ENCODE data around the gene MOB2.

Gene MOB2, protein sequence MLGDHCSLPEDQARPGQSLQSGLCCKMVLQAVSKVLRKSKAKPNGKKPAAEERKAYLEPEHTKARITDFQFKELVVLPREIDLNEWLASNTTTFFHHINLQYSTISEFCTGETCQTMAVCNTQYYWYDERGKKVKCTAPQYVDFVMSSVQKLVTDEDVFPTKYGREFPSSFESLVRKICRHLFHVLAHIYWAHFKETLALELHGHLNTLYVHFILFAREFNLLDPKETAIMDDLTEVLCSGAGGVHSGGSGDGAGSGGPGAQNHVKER

DNA sequence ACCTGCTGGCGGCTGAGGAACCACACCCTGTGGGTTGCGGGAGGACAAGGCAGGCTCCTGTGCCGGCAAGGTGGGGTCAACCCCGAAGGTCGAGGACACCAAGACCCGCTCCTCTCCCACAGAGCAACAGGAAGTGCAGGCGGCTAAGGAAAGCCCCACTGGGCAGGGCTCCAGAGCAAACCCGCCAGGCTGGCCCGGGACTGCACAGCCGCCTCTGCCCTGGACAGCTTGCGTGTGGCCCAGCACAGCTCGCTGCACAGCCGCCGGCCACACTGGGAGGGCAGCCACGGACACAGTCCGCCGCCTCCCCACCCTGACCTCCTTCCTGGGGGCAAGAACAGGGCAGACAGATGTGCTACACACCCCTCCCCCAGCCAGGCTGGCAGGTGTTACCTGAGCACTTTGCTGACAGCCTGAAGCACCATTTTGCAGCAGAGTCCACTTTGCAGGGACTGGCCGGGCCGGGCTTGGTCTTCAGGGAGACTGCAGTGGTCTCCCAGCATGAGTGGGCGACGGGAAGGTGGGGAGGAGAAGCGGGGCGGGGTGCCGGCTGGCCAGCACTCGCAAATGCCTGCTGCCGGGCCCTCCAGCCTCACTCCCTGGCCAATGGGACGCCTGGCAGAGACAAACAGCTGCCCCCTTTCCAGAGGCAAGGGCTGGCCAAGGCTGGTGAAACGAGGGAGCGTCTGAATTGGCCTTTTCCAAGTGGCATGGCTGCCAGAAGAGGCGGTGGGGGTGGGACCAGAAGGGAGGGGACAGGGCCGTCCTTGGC lies at the start of gene MOB2:
Gene MOB2 (minus strand): TSS at position 726 of the 772 bp plus-strand sequence. CDS start 223 bp downstream, at position 503.
- no peak for FAIRE-seq

DNA sequence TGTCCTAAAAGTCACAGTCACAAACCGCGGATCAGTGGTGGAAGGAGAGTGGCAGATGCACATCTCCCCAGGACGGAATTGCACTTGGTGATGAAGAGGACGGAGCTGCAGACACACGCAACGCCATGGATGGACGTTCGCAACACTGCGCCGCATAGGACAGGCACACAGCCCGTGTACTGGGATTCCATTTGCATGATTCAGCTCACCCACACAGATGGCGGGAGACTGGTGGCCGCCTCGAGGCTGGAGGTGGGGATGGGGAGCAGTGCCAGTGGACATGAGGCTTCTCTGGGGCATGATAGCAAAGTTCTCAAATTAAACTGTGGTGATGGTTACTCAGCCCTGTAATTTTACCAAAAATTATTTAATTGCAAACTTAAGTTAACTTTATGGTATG lies 48.1 kb upstream of the MOB2 start:
- no peak for FAIRE-seq

DNA sequence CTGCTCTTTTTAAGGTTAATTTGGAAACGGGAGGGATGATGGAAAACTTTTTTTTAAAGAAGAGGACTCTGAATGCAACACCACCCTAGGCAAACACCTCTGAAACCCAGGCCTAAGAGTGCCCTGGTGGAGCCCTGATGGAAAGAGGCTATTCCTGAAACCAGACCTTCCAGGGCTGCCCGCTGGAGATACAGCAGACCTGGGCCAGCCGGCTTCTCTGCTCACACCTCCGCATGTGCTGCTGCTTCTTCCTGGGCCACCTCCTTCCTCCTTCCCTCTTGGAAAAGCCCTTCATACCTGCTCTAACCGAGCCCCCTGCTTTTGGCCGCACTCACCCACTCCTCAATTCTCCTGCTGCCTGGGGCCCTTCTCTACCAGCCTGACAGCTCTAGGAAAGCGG lies 47.6 kb upstream of the MOB2 start:
- FAIRE-seq = no peak

DNA sequence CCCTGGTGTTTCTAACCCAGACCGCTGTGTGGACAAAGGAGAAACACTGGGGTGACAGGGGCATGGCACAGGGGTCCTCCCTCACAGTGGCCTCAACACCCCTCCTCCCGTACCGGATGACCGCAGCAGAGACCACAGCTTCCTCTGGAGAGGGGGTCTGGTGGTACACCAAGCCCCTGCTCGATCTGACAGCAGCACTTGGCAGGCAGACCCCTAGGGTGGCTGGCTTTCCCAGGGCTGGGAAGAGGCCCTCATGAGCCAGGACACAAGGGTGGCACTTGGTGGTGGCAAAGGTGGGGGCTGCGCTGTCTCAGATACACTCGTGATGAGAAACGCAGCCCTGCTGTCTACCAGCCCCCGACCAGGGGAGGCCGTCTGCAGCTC lies 46.8 kb upstream of the MOB2 start:
- no peak for FAIRE-seq

DNA sequence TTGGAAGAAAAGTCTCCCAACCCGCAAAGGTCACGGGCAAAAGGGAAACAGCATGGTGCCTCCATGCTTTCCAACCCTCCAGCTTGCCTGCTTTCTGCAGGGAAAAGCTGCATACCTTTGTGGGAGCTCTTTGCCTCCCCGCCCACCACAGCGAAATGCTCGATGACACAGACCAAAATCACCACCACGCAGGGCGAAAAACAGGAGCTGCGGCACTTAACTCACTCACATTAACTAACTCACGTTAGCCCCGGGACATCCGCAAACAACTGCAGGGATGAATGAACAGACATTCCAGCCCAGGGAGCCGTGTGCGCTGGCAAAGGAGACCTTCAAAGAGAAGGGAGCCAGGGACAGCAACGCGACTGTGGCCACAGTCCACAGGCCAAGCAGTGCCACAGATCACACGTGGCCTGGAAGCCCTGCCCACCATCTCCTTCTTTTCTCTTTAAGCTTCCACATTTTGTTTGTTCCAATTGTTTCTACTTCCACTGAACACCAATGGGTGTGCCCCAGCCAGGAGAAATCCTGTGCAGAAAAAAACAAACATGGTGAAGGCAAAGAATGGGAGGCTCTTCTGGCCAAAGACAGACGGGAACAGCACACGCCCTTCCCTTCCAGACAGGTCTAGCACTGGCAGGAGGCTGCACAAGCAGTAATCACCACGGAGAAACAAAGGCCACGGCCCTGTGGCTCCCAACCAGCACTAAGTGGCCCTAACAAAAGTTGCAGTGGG lies 46.2 kb upstream of the MOB2 start:
- FAIRE-seq = no peak

DNA sequence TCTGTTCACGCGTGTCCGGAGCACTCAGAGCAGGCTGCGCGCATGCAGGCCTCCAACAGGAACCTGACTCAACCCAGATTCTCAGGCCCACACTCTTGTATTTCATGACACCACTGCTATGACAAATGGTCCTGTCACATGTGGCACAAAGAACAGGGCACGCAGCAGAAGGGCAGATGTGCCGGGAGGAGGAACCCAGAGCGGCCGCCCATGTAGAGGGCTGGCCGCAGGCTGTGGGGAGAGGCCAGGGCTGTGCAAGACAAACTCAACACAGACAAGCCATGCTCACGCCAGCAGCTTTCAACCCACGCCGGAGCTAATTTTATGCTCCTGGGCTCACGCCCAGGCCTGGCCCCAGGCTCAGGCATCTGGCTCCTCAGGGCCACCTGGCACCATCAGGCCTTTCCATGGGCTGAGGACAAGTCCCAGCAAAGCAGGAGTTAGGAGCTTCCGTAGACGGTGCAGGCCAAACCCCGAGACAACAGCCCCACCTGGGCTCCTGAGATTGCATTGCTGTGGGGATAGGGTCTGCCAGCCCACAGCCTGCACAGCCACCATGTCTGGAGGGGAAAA lies 45.5 kb upstream of the MOB2 start:
- FAIRE-seq = no peak

DNA sequence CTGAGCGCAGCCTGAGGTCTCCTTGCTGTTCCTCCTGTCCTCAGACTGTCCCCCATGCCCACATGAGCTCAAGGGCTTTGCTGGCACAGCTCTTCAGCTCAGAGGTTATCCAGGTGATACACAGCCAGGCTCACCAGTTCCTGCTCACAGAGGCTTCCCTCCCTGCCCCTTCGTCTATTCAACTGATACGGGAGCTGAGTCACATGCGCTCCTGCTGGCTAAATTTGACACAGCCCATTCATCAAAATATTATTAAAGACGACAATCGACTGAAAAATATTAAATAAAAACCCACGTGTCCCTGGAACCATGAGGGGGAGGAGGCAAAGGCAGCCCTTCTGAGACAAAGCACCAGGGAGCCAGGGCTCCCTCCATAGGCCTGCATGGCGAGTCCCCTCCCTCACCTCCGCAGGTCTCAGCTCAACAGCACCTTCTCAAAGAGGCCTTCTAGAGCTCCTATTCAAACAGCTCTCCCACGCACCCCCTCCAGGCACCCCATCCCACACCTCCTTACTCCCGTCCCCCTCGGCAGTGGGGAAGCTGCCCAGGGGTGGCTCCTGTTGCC lies 45.0 kb upstream of the MOB2 start:
- FAIRE-seq = no peak

DNA sequence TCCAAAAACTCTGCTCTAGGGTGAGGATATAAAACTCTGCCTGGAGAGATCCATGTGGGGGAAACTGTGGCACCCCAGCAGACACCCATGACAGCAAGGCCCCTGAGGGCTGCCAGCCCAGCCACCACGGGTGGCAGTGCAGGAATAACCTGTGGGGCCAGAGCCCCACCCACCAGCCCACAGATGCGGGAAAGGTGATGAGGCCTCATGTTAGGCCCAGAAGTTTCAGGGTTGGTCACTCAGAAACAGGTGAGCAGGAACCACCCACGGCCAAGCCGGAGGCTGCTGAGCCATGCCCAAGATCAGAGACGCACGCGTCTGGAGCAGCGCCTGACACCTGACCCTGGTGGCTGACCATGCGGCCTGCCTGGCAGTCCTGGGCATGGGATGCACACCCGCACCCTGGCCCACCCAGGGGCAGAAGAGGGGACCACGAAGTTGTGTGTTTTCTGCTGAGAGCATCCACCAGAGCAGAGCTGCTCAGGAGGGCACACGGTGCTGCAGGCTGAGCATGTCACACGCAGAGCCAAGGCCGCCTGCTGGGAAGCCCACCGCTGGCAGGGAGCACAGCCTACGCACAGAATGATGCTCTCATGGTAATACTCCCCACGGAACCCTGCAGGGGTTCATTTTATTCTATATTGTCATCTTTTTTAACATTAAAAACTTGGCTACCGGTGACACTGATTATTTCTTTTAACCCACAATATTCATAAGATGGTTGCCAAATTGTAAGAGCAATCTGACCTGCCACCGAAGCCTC lies 44.3 kb upstream of the MOB2 start:
- FAIRE-seq = no peak

DNA sequence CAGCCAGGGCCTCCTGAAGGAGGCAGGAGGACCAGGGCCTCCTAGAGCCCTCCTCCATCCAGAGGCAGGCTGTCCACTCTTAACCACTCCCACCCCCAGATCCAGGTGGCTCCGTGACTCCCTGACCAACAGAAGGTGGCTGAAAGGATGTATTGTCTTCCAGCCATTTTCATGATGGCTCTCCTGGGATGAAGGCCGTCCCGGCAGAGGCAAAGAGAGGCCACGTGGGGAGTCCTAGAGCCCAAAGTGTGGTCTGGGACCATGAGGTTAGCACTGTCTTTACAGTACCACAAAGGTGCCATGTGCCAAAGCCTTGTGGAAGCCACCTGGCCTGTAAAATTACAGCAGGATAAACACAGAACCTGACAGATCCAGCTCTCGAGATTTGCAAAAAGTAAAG lies 43.2 kb upstream of the MOB2 start:
- FAIRE-seq = no peak

DNA sequence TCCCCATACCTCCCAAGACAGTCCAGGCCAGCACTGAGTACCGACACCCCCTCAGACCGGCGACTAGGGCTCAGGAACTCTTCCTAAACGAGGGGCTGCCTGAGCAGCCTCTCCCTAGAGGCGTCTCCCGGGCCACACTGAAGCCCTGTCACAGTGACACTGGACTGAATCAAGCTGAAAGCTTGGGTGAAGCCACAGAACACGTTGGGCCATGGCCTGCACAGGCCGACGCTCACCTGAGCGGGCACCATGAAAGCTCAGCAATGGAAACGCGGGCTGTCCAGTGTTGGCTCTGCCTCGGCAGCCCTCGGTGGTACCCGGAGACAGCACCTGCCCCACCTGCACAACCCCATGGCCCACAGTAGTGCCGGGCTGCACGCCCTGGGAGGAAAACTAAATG lies 42.7 kb upstream of the MOB2 start:
- FAIRE-seq = no peak

DNA sequence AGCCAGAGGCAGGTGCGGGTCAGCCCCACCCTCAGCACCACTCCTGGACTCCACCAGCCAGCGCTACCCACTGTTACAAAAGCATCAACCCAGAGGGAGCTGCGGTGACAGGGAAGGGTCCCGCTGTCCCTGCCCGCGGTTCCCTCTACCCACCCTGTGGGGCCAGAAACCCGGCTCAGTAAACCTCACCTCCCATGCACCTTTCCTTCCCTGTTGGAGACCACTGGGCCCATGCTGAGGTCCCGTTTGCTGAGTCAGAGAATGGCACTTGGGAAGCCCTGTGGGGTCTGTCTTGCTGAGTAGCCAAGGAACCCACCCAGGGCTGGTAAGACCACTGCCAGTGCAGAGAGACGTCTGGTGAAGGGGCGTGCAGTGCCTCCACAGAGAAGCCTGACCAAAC lies 42.1 kb upstream of the MOB2 start:
- FAIRE-seq = no peak

DNA sequence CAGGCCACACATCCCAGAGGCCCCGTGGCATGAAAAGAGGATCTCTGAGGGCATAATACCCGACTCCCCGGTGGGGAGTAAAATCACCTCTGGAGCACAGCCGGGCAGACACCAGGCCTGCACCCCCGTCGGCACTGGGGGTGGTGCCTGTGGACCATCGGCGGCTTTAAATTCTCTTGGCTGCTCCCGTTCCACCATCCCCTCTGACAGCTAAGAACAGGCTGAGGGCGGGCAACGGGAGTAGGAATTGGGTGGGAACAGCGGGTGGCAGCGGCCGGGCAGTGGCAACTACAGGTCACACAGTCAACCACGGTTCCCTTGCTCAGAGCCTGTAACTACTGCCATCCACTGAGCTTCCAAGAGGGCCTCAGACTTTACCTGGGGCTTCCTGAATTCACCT lies 40.2 kb upstream of the MOB2 start:
- FAIRE-seq = no peak

DNA sequence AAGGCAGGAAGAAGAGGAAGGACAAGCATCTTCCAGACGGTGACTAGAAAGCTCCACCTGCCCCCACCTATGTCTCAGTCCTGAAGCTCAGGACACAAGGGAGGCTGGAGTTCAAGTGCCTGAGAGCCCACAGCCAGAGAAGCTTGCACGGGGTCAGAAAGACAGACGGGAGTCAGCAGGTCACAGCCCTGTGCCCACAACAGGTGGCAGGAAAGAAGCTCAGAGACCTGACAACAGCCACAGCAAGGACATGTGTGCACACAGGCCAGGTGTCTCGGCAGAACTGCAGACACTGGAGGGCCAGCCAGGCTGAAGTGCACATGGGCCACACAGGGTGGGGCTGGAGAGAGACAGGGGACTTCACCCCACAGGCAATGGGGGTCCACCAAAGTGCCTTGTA lies 37.2 kb upstream of the MOB2 start:
- no peak for FAIRE-seq

DNA sequence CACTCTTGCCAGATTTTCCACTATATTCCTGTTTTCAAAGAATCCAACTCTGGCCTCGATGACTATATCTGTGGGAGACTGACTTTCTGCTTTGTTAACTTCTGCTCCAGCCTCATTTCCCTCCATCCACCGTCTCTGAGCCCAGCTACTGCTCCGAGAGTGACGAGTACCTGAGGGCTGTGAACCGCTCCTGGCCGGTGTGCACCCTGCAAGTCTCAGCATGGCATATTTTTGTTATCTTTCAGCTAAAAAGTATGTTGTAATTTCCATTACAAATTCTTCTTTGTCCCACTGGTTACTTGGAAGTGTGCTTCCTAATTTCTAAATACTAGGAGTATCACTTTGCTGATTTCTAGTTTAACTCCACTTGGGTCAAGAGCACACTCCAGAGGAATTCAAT lies 36.5 kb upstream of the MOB2 start:
- FAIRE-seq = no peak

DNA sequence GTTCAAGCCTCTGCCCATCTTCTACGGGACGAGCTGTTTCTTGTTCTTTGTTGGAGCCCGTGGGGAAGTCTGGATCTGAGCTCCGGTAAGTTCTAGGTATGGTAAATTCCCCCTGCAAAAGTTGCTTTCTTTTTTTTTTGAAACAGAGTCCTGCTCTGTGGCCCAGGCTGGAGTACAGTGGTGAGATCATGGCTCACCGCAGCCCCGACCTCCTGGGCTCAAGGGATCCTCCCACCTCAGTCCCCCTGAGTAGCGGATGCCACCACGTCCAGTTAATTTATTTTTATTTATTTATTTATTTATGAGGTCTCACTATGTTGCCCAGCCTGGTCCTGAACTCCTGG lies 35.5 kb upstream of the MOB2 start:
- FAIRE-seq = no peak

DNA sequence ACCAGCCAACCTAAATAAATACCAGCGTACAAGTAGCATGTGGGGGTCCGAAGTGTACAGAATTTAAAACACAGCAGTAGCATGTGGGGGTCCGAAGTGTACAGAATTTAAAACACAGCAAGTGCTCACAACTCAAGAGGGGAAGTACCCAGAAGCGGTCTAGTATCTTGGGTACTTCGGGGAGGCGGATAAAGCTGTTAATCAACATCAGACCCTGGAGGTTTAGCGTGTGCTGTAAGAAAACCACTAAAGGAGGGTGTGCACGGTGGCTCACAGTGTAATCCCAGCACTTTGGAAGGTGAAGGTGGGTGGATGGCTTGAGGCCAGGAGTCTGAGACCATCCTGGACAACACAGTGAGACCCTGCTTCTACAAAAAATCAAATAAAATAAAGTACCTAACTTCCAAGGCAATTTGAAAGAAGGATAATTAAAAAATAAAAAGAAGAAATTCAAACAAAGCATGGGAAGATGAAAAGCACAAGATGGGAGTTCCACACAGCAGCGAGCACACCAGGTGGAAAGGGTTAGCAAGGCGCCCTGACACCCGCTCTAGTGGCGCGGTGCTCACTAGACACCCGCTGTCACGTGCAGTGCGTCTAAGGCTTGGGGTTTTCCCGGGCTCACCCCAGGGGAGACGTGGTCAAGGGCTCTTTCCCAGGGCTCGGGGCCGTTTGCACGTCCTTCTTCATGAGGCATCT lies 35.0 kb upstream of the MOB2 start:
- FAIRE-seq = no peak

DNA sequence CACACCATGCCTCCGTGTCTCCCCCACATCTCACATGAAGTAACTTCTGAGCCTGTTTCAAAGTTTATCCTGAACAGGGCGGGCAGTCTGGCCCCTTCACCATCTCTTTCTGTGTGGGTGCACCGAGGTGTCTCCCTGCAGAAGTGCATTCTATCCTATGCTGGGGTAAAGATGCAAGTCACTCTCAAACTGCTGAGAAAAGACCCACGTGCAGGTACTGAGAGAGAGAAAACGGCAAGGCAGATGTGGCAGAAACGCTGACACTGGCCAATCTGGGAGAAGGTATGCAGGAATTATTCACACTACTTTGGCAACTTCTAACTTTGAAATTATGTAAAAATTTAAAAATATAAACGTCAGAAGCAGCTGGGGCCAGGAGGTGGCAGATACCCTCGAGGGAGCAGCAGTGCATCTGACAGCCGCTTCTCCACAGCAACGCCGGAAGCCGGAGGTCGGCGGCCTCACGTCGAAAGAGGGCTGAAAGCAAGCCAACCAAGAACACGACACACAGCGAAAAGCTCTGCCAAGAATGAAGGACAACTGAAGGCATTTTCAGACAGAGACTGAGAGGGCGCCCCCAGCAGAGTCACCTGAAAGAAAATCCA lies 34.2 kb upstream of the MOB2 start:
- no peak for FAIRE-seq

DNA sequence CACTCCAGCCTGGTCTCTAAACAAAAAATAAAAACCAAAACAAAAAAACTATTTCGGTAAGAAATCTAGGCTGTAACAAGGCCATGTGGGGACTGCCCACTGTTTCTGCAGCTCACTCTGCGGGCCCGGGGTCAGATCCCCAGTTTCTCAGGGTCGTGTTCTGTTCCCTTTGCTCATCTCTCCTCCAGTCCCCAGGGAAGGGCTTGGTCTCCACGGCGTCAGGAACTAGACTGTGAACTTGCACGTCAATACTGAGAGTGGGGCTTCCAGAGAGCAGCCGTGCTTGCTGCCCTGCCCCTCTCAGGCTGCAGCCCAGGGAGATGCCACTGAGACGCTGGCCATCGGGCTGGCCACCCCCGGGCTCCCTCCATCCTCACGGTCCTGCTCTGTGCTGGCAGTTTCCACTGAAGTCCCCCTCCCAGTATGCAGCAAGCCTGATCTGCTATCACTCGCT lies 33.7 kb upstream of the MOB2 start:
- FAIRE-seq = no peak

DNA sequence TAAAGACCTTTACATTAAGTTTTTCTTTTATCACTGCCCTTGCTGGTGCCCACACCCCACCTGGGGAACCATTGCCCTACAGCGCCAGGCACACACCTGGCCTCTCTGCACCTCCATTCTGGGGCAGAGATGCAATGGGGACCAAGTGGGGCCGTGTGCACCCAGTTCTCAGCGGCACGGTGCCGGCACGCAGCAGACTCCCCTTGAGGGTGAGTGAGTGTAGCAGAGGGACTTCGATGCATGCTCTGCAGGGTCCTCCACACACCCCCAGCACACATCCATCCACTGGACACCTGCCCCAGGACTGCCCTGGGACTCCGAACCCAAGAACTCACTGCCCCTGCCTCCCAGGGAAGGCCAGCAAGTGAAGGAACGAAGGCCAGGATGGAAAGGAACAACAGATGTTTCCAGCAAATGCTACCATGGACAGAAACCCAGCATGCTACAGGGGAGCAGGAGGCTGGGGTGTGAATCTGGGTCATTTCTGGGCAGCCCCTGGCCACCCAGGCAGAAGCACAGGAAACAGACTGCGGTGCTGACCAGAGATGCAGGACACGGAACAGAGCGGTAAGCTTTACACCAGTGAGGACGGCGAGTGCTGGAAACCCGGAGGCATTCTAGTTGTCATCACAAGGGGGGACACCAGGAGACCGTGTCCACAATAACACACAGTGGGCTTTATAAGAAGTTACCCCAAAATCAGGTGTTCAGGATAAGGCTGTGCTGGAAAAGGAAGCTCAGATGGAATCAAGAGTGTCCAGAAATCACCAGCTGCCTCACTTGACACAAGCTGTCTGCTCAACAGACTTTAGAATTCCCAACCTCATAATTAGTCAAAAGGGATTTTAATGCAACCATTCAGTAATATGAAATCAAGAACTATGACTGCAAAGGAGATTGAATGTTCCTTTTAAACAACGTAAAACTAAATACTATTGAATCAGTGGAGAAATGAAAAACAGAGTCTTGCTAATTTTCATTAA lies 32.7 kb upstream of the MOB2 start:
- FAIRE-seq = no peak

DNA sequence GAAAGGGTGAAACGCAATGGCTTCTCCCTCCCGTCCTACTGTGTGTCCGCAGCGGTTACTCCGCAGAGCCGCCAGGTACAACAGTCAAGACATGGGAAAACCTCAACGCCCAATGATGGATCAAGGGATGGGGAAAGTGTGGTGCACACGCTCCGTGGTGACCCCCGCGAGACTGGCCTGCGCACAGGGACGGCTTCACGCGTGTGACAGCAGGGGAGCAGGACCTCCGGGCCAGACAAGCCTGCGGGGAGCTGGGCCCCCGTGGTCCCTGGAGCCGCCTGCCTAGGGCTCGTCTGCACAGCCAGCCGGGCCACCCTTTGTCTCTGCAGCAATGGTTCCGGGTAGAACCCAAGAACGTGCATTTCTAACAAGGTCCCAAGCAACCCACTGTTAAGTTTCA lies 31.7 kb upstream of the MOB2 start:
- FAIRE-seq = no peak

All from islet of Langerhans (tissue), 1 donor.